Measurements from ENCODE around the gene EHMT1.

- TF ChIP-seq POLR2AphosphoS5 (IDR thresholded peaks at IDR 0.05; ENCODE audit: low read depth), result no peak
- TF ChIP-seq, protein P1, sequence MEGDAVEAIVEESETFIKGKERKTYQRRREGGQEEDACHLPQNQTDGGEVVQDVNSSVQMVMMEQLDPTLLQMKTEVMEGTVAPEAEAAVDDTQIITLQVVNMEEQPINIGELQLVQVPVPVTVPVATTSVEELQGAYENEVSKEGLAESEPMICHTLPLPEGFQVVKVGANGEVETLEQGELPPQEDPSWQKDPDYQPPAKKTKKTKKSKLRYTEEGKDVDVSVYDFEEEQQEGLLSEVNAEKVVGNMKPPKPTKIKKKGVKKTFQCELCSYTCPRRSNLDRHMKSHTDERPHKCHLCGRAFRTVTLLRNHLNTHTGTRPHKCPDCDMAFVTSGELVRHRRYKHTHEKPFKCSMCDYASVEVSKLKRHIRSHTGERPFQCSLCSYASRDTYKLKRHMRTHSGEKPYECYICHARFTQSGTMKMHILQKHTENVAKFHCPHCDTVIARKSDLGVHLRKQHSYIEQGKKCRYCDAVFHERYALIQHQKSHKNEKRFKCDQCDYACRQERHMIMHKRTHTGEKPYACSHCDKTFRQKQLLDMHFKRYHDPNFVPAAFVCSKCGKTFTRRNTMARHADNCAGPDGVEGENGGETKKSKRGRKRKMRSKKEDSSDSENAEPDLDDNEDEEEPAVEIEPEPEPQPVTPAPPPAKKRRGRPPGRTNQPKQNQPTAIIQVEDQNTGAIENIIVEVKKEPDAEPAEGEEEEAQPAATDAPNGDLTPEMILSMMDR (IDR thresholded peaks at IDR 0.05; ENCODE audit: insufficient read depth, low read length), result no peak
- TF ChIP-seq GABPA (IDR thresholded peaks at IDR 0.05; ENCODE audit: low read depth), result no peak
These were observed 156.1 kb downstream of the EHMT1 start for GRCh38 chr9:137774775-137775386.
